K562 (cell line): ENCODE results near the gene MGST2.

Experiments
- BACH1 ChIP-seq: fragments of 200-800 bp; sonication (Bioruptor generic); IDR thresholded peaks from 2 replicates; pipeline ENCODE4 v1.6.1; 2016; ENCODE audit warnings: missing genetic modification characterization, missing compliant biosample characterization
- DPF2 ChIP-seq: fragments of 450-650 bp; IDR thresholded peaks from 2 replicates; pipeline ENCODE4 v1.6.1; 2016
- EP300 ChIP-seq: IDR thresholded peaks from 2 replicates; pipeline ENCODE4 v1.6.1; 2012; ENCODE audit warnings: low read length, improper control_type of control experiment
- MAFF ChIP-seq: IDR thresholded peaks from 2 replicates; pipeline ENCODE4 v1.6.1; 2012; ENCODE audit warnings: low read length, improper control_type of control experiment
- MECOM ChIP-seq: fragments of 250-450 bp; sonication (Bioruptor Pico); IDR thresholded peaks from 2 replicates; pipeline ENCODE4 v1.8.0; 2022; ENCODE audit warnings: inconsistent platforms
- POLR2AphosphoS5 ChIP-seq: IDR thresholded peaks from 2 replicates; pipeline ENCODE4 v1.6.1; 2011; ENCODE audit warnings: mild to moderate bottlenecking, low read depth, low read length, moderate library complexity; ENCODE audit not compliant: control insufficient read depth, insufficient read depth
- TCF7 ChIP-seq: sonication (generic); IDR thresholded peaks from 2 replicates; pipeline ENCODE4 v1.6.1; 2016; ENCODE audit warnings: antibody characterized with exemption, borderline replicate concordance
- TCF7L2 ChIP-seq: fragments of 150-350 bp; IDR thresholded peaks from 2 replicates; pipeline ENCODE4 v1.6.1; 2016; ENCODE audit warnings: low read depth, mild to moderate bottlenecking, low read length, moderate library complexity

DNA sequence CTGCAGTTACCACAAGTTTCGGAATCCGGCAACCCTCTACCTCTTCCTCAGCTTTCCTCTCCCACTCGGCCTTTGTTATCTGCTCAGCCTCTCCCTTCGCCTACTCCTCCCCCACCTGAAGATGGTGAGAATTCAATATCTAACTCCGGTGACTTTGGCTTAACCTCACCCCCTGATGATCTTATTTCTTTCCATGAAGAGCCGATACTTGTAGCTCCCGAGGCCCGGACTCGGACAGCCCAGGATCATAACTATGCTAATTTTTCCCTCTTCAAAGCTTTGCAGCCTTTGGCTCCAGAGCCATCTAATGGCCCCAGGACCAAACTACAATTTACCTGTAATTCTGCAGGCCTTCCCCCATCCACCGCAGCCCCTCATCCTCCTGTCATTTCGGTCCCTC lies 32.0 kb upstream of the MGST2 start:
- TF ChIP-seq MAFF, result no peak
- no peak for TF ChIP-seq TCF7L2
- no peak for TF ChIP-seq MECOM (CRISPR knock-in tag)
- TF ChIP-seq EP300, result no peak
- TF ChIP-seq DPF2, result no peak
- TF ChIP-seq TCF7, result no peak
- no peak for TF ChIP-seq BACH1
- no peak for TF ChIP-seq POLR2AphosphoS5
